HG02571 (cell line): ENCODE measurements around the gene HBD.
"Not testable (repeated sequence)": the region's sequence is repeated elsewhere in the genome, so short reads cannot be mapped to it uniquely, and the experiment has no call there.

Source experiments
- ATAC-seq: cut with Tn5 transposase; IDR thresholded peaks from one replicate; pipeline ENCODE4 v1.9.1; 2021; ENCODE audit warnings: mild to moderate bottlenecking, moderate library complexity; ENCODE audit not compliant: unreplicated experiment

The HBD gene

DNA sequence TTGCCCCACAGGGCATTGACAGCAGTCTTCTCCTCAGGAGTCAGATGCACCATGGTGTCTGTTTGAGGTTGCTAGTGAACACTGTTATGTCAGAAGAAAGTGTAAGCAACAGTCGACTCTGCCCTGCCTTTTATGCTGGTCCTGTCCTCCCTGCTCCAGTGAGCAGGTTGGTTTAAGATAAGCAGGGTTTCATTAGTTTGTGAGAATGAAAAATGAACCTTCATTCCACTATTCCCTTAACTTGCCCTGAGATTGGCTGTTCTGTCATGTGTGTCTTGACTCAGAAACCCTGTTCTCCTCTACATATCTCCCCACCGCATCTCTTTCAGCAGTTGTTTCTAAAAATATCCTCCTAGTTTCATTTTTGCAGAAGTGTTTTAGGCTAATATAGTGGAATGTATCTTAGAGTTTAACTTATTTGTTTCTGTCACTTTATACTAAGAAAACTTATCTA lies at the start of gene HBD:
HBD (minus strand) TSS at position 103 of the 454 bp plus-strand sequence; CDS start at position 53, 50 bp downstream.
- ATAC-seq: peak; percentile 41

DNA sequence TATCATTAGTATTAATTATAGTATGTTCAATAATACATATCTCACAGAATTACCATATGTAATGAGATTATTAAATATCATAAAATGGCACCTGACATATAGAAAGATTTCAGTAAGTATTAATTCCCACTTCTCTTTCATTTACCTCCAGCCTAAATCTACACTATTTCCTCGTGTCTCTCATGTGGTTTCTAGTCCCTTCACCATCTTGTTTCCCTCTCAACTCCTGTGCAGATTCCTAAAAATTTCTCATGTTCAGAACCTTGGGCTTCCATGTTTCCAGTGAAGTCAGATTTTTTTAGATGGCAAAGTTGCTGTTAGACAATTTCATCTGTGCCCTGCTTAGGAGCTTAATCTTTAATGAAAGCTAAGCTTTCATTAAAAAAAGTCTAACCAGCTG lies 49.6 kb upstream of the HBD start:
- no peak for ATAC-seq

DNA sequence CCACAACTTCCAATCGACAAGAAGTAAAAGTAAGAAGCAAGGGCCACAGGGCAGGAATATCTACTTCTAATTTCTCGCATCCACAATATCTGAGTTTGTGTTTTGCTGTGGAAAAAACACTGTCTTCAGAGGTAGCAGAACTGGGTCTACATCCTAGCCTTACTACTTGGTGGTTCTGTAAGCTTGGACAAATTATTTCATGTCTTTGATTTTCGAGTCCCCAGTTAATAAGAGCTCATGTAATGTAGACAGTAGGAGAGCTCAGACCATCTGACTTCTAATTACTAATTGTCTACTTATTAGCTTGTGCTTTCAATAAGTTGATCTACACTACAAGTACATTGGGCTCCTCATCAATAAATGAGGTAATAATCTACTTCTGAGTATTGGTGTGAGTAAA lies 48.8 kb upstream of the HBD start:
- ATAC-seq: no peak

DNA sequence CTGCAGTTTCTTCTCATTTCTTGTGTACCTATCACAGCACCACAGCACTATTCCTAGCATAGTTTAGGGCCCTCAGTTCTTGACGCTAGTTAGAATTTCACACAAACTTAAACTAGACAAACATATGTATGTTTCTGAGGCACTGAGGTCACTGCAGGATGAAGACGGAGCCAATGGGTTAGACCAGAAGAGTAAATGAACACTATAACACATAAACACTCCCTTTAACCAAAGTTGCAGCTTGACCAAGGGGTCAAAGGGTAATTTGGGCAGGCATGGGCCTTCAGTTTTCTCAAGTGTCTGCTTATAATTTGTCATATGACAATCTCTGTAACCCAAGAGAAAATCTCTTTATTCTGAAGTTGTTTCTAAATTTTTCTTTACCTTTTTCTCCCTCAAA lies 48.3 kb upstream of the HBD start:
- ATAC-seq: no peak

- ATAC-seq: no peak
Measured at GRCh38 chr11:5281596-5281995, 47.3 kb upstream of the HBD start.

- peak; percentile 95 for ATAC-seq
Measured at GRCh38 chr11:5280582-5281102, 46.4 kb upstream of the HBD start.

DNA sequence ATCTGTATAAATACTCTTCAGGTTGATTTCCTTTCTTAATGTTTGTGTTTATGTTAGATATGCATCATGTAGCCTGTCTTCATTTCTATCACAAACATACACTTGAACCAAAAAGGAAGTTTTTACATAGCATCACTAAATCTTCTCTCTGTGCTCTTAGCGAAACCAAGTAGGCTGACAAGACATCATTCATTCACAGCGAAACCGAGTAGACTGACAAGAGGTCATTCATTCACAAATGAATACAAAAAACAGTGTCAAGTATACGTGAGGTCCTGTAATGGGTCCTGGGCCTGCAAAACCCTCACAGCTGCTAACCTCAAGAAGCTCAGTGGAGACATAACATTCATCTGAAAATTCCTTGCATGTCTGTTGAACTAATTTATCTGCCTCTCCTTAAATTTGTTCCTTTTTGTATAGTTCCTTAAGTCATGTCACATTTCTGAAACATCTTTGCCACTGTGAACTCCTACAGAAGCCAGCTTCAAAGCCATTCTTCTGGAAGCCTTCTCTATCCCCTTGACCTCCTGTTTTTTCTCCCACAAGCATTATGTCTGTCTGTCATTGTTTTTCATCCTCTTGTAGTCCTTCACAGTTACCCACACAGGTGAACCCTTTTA lies 45.3 kb upstream of the HBD start:
- no peak for ATAC-seq

- ATAC-seq: no peak
Measured at GRCh38 chr11:5277807-5278382, 43.6 kb upstream of the HBD start.

DNA sequence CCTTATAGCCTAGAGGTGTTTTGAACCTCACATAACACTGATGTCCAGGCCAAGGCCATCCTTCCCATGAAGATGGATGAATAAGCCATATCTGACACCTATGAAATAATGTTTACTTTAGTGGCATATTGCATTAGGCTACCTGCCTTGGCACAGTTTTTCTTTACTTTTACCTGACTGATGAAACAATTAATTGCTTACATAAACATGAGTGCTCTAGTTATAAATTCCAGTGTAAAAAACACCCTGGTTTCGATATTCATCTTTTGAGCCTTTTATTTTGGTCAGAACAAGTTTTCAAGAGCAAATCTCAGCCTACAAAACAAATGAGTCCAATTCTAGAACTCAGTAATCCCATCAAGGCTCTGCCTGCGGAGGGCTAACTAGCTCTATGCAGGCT lies 42.4 kb upstream of the HBD start:
- ATAC-seq: no peak

GRCh38 chr11:5275369-5276110 lies 41.3 kb upstream of the HBD start:
- ATAC-seq: no peak

DNA sequence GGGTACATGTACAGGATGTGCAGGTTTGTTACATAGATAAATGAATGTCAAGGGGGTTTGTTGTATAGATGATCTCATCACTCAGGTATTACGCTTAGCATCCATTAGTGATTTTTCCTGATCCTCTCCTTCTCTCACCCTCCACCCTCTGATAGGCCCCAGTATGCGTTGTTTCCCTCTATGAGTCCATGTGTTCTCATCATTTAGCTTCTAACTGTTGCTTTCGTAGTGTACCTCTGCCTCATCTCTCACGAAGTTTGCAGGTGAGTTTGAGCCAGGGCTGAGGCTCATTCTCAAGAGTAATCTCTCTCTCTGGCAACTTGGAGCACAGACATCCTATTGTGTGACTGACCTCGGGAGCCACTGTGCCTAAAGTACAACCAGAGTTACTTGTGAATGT lies 40.1 kb upstream of the HBD start:
- ATAC-seq: no peak

DNA sequence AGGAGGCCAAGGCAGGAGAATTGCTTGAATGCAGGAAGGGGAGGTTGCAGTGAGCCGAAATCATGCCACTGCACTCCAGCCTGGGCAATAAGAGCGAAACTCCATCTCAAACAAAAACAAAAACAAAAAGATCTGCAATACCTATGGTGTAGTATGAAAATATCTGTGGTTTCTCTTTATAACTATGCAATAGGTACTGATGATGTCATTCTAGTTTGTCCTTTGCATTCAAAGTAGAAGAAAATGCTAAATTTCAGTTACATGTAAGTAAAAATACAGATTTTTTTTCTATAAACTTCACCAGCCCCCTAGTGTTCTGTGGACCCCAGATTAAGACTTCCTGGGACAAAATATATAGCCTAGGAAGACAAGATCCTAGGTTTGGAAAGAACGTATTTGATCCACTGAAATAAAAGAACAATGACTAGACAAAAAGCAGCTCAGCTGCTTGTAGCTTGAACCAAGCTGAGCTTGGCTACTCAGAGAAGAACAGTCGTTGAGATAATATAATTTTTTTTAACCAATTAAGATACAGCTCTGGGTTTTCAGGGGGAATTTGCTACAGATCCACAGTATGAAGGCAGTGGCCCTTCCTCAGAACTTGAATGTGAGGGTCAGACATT lies 38.2 kb upstream of the HBD start:
- no peak for ATAC-seq

GRCh38 chr11:5269715-5270147 lies 35.4 kb upstream of the HBD start, which contains the start of gene HBE1:
Gene HBE1 (minus strand): TSS chr11:5269945. CDS start chr11:5269890, 55 bp downstream.
- ATAC-seq: no peak

GRCh38 chr11:5267033-5267563 lies 32.8 kb upstream of the HBD start:
- ATAC-seq: no peak

DNA sequence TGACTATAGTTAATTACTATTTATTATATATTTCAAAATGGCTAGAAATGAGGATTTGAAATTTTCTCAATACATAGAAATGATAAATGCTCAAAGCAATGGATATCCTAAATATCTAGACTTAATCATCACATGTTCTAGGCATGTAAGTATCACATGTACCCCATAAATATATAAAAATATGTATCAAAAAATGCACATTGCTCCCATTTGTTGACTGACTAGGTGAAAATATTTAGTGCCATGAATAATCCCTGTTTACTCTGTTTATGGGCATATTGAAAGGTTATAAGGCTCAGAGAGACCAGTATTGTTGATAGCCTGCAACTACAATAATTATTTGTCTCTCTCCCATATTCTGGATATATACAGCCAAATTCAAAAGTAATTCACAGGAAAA lies 32.3 kb upstream of the HBD start:
- no peak for ATAC-seq

DNA sequence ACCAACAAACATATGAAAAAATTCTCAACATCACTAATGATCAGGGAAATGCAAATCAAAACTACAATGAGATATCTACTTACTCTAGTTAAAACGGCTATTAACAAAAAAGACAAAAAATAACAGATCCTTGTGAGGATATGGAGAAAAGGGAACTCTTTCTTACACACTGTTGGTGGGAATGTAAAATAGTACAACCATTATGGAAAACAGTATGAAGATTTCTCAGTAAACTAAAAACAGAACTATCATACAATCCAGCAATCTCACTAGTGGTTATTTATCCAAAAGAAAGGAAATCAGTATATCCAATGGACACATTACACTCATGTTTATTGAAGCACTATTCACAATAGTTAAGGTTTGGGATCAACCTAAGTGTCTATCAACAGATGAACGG lies 31.5 kb upstream of the HBD start:
- no peak for ATAC-seq

GRCh38 chr11:5258543-5259262 lies 24.4 kb upstream of the HBD start:
- no peak for ATAC-seq

- ATAC-seq: no peak
Measured at GRCh38 chr11:5257296-5257695, 23.0 kb upstream of the HBD start.

DNA sequence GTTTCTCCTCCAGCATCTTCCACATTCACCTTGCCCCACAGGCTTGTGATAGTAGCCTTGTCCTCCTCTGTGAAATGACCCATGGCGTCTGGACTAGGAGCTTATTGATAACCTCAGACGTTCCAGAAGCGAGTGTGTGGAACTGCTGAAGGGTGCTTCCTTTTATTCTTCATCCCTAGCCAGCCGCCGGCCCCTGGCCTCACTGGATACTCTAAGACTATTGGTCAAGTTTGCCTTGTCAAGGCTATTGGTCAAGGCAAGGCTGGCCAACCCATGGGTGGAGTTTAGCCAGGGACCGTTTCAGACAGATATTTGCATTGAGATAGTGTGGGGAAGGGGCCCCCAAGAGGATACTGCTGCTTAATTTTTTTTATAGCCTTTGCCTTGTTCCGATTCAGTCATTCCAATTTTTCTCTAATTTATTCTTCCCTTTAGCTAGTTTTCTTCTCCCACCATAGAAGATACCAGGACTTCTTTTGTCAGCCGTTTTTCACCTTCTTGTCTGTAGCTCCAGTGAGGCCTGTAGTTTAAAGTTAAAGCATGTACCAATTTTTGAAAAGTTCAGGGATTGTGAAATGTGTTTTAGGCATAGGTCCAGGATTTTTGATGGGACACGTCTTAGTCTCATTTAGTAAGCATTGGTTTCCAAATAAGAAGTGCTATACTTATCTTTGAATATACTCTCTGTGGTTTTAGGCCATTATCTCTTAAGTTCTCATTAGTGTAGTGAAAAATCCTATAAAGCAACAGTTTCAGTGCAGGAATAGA lies 20.5 kb upstream of the HBD start, which contains the start of gene HBG2:
HBG2 (minus strand) TSS at position 136 of the 768 bp plus-strand sequence; CDS start at position 83, 53 bp downstream.
- not testable (repeated sequence) for ATAC-seq

DNA sequence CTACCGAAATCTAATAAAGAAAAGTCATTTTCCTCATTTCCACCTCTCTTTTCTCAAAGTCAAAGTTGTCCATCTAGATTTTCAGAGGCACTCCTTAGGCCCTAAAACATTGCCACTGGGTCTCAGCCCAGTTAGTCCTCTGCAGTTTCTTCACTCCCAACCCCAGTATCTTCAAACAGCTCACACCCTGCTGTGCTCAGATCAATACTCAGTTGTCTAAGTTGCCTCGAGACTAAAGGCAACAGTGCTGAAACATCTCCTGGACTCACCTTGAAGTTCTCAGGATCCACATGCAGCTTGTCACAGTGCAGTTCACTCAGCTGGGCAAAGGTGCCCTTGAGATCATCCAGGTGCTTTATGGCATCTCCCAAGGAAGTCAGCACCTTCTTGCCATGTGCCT lies 19.7 kb upstream of the HBD start:
- not testable (repeated sequence) for ATAC-seq
